K562 (cell line): Measurements from ENCODE around the gene PDE8B. TPM values are rescaled to one million over a fixed set of nuclear protein-coding genes. Genes with fewer than 3 reads are reported as not detected.

ENCODE experiments used
- ATAC-seq: fragments of 200-7000 bp; cut with Tn5 transposase; 3 replicates; pipeline ENCODE4 v1.9.1; 2020; ENCODE audit warnings: moderate library complexity
- BruUV-seq: library from RNA; stranded (reverse); fragments of 400-500 nt; replicated peaks from 2 replicates; lab custom pipeline; 2021; lab: Mats Ljungman, UMichigan
- CTCF ChIA-PET: fragments of 300-600 bp; formaldehyde crosslinking; extraction: SDS; loops from one replicate; lab custom pipeline; 2021; ENCODE audit warnings: low intra/inter-chr PET ratio; lab: Yijun Ruan, JAX
- POLR2A ChIA-PET: fragments of 300-600, 350-650 bp; sonication (Branson Sonifier 250); formaldehyde crosslinking; extraction: SDS; loops from one replicate; lab custom pipeline; 2021; ENCODE audit warnings: antibody characterized with exemption, inconsistent platforms; lab: Yijun Ruan, JAX
- DNase-seq, 4 experiments: peaks; one replicate each; pipeline versions ENCODE4 v3.0.0 to v3.0.0-alpha.2; 2011 to 2018; ENCODE audit warnings: low spot score in 3 of 4, mixed read lengths in 3 of 4; ENCODE audit errors: extremely low read depth in 1 of 4
- FAIRE-seq: peaks from 2 replicates; lab custom pipeline; 2011; peaks lifted over from hg19 to GRCh38; lab: Jason Lieb, UNC
- H2AFZ ChIP-seq: 2 replicates; pipeline ENCODE4 v1.6.0; 2011; ENCODE audit warnings: low read depth, low read length, control low read depth, inconsistent platforms
- H3K27ac ChIP-seq: fragments of 200-600 bp; 3 replicates; pipeline ENCODE4 v1.8.0; 2011; ENCODE audit warnings: low read depth, mild to moderate bottlenecking, control low read depth, inconsistent platforms, low read length, moderate library complexity, mixed read lengths; ENCODE audit errors: extremely low read depth
- H3K27me3 ChIP-seq, 2 experiments: fragments of 300-600 bp in 1 of 2; 2 replicates in 1 of 2; 3 replicates in 1 of 2; pipeline versions ENCODE4 v1.6.0 to v1.8.0; 2011; ENCODE audit warnings: inconsistent platforms in 2 of 2, low read length in 2 of 2, mild to moderate bottlenecking in 1 of 2, mixed read lengths in 1 of 2, moderate library complexity in 1 of 2; ENCODE audit not compliant: control insufficient read depth in 2 of 2, insufficient read depth in 2 of 2
- H3K36me3 ChIP-seq: fragments of 300-600 bp; 3 replicates; pipeline ENCODE4 v1.8.0; 2011; ENCODE audit warnings: mild to moderate bottlenecking, low read length, inconsistent platforms; ENCODE audit not compliant: control insufficient read depth, insufficient read depth
- H3K4me1 ChIP-seq, 2 experiments: fragments of 200-600 bp in 1 of 2; replicated peaks in 1 of 2; 2 replicates in 1 of 2; 3 replicates in 1 of 2; pipeline versions ENCODE4 v1.5.1 to v1.8.0; 2011; ENCODE audit warnings: inconsistent platforms in 2 of 2, low read length in 2 of 2, mild to moderate bottlenecking in 1 of 2, mixed read lengths in 1 of 2, moderate library complexity in 1 of 2; ENCODE audit not compliant: control insufficient read depth in 2 of 2, insufficient read depth in 2 of 2
- H3K4me2 ChIP-seq: 2 replicates; pipeline ENCODE4 v1.6.1; 2011; ENCODE audit warnings: low read length, control low read depth, inconsistent platforms, mixed read lengths; ENCODE audit not compliant: insufficient read depth
- H3K4me3 ChIP-seq: fragments of 200-600 bp; sonication (generic), shearing (Covaris generic); 2 replicates; pipeline ENCODE4 v1.5.1; 2016; ENCODE audit warnings: control low read depth, inconsistent platforms
- H3K79me2 ChIP-seq: fragments of 200-600 bp; 3 replicates; pipeline ENCODE4 v1.8.0; 2011; ENCODE audit warnings: low read length, inconsistent platforms; ENCODE audit not compliant: control insufficient read depth, insufficient read depth
- H3K9ac ChIP-seq, 2 experiments: 2 replicates each; pipeline versions ENCODE4 v1.6.0 to v1.6.1; 2011; ENCODE audit warnings: low read depth in 2 of 2, low read length in 2 of 2, control low read depth in 1 of 2, inconsistent platforms in 1 of 2, mild to moderate bottlenecking in 1 of 2, mixed read lengths in 1 of 2; ENCODE audit not compliant: insufficient read depth in 1 of 2
- H3K9me1 ChIP-seq: one replicate; pipeline ENCODE4 v1.6.0; 2011; ENCODE audit warnings: inconsistent platforms, mild to moderate bottlenecking, low read length, moderate library complexity; ENCODE audit not compliant: control insufficient read depth, insufficient read depth
- H3K9me3 ChIP-seq: replicated peaks from 2 replicates; pipeline ENCODE4 v1.5.1; 2011; ENCODE audit warnings: low read depth, low read length, inconsistent platforms; ENCODE audit not compliant: control insufficient read depth, insufficient read depth
- H4K20me1 ChIP-seq: replicated peaks from 2 replicates; pipeline ENCODE4 v1.6.1; 2011; ENCODE audit warnings: low read length, inconsistent platforms, mixed read lengths; ENCODE audit not compliant: control insufficient read depth, insufficient read depth
- ARID2 ChIP-seq: fragments of 450-650 bp; IDR thresholded peaks from 2 replicates; pipeline ENCODE4 v1.6.1; 2017; ENCODE audit warnings: antibody characterized with exemption, mild to moderate bottlenecking
- MAFG ChIP-seq: fragments of 450-650 bp; conservative IDR thresholded peaks from 2 replicates; pipeline ENCODE4 v1.6.1; 2016; ENCODE audit warnings: missing genetic modification characterization, missing compliant biosample characterization
- RBM25 ChIP-seq: fragments of 200-400 bp; formaldehyde crosslinking; IDR thresholded peaks from 2 replicates; pipeline ENCODE4 v1.6.1; 2018; ENCODE audit warnings: low read length, low read depth, moderate library complexity; ENCODE audit not compliant: severe bottlenecking
- RFX5 ChIP-seq: IDR thresholded peaks from 2 replicates; pipeline ENCODE4 v1.6.1; 2011; ENCODE audit warnings: low read depth, mild to moderate bottlenecking, improper control_type of control experiment, low read length
- SETDB1 ChIP-seq: IDR thresholded peaks from one replicate; pipeline ENCODE4 v1.6.1; 2012; ENCODE audit warnings: low read length, control low read depth, inconsistent platforms
- TARDBP ChIP-seq: fragments of 450-650 bp; IDR thresholded peaks from 2 replicates; pipeline ENCODE4 v1.6.1; 2016
- TOE1 ChIP-seq, 2 experiments: fragments of 450-650 bp in 1 of 2; sonication (generic) in 1 of 2; formaldehyde crosslinking in 1 of 2; IDR thresholded peaks; 2 replicates each; pipeline versions ENCODE4 v1.7.1 to v1.8.0; 2016 to 2022; ENCODE audit warnings: borderline replicate concordance in 2 of 2, mild to moderate bottlenecking in 2 of 2, antibody characterized with exemption in 1 of 2, inconsistent platforms in 1 of 2, low read depth in 1 of 2, missing genetic modification reagents in 1 of 2, moderate library complexity in 1 of 2
- ZC3H8 ChIP-seq: fragments of 450-650 bp; IDR thresholded peaks from 2 replicates; pipeline ENCODE4 v1.6.1; 2017
- ZFP36 ChIP-seq: fragments of 150-350 bp; IDR thresholded peaks from 2 replicates; pipeline ENCODE4 v1.6.1; 2018; ENCODE audit warnings: low read length, low read depth; ENCODE audit not compliant: partially characterized antibody
- ZNF316 ChIP-seq: fragments of 450-650 bp; IDR thresholded peaks from 2 replicates; pipeline ENCODE4 v1.6.1; 2016
- in situ Hi-C: fragments of 300-500 bp; cut with MboI; formaldehyde crosslinking; loops from 4 replicates; pipeline ENCODE4 v1.15.0; 2018; ENCODE audit warnings: inconsistent platforms, mixed read lengths
- intact Hi-C: fragments of 100-400 bp; cut with micrococcal nuclease; formaldehyde crosslinking; loops from 2 replicates; pipeline ENCODE4 v1.14.2; 2022
- polyA plus RNA-seq, 8 experiments: library from polyadenylated mRNA; depleted of rRNA in 4 of 8; stranded (reverse) in 5 of 8; unstranded in 3 of 8; fragments of >200 nt; fragmentation: Nextera tagmentation in 2 of 8; fragmentation: Illumina TruSeq in 1 of 8; extraction: Ambion mirVana in 2 of 8; extraction: Trizol in 1 of 8; gene quantifications; 2 replicates each; pipeline versions ENCODE4 v1.2.1 to v1.2.3, GENCODE V29; 2011 to 2014; ENCODE audit warnings: inconsistent platforms in 1 of 8, missing spikeins in 1 of 8
- total RNA-seq, 7 experiments: library from RNA; depleted of rRNA in 6 of 7; stranded (reverse); fragments of >200 nt in 6 of 7; fragmentation: Illumina TruSeq in 2 of 7; extraction: Trizol in 2 of 7; gene quantifications; 2 replicates each; pipeline versions ENCODE4 v1.2.1 to v1.2.3, GENCODE V29; 2011 to 2021; ENCODE audit warnings: low replicate concordance in 1 of 7

The PDE8B gene
- total and polyA plus RNA-seq, 9 of the 15 experiments (the other 6 are each of a cell fraction or from before 2014, with no cell fraction given): 0.15 to 0.28 TPM; not detected in 7

GRCh38 chr5:77192441-77193050 lies 17.9 kb upstream of the PDE8B start (continued):
- TF ChIP-seq RBM25 (no peak), ARID2 (no peak), TOE1 (IDR thresholded peaks at IDR 0.05; ENCODE audit: borderline replicate concordance) (no peak), TOE1 (CRISPR knock-in tag; IDR thresholded peaks at IDR 0.05; ENCODE audit: borderline replicate concordance, low read depth) (no peak), SETDB1 (no peak), ZFP36 (no peak), ZC3H8 (no peak), TARDBP (no peak)

- Histone ChIP-seq H3K36me3 (no peaks in the 10 kb centered on the region), H3K4me3 (no peak overlapping the region), H3K9ac (no peak overlapping the region), H3K4me1 (no peaks in the 10 kb centered on the region), H3K9me3 (no peaks in the 10 kb centered on the region)
- in situ Hi-C loops: no loop called here
- no peak for ATAC-seq
- FAIRE-seq: no peak
- TF ChIP-seq RFX5 (no peak), MAFG (tag) (0 out of 2 replicates have a peak, but pooled peaks have one; percentile 18), ZNF316 (peak; percentile 18; the same call in 1 of the 2 replicates)
- TF ChIP-seq, all 486 proteins: peak for 2
- Histone ChIP-seq H2AFZ (no peak overlapping the region), H3K79me2 (no peaks in the 10 kb centered on the region), H3K27ac (no peak overlapping the region), H3K27me3 (0 out of 5 replicates have a peak, but pooled peaks cover 0 to 2% of the 10 kb centered on the region in 2 experiments), H4K20me1 (no peaks in the 10 kb centered on the region), H3K4me2 (no peak overlapping the region), H3K9me1 (no peaks in the 10 kb centered on the region)
- ChIA-PET POLR2A (no interaction called here), CTCF (no interaction called here)
- no TSS peak for BruUV-seq
- DNase-seq: no peak
- intact Hi-C loops: no loop called here
Measured at GRCh38 chr5:77194762-77195161, 15.7 kb upstream of the PDE8B start.
